Lower lobe of right lung (tissue), 2 donors: ENCODE data around the gene DYNC1I1. TPM values are rescaled to one million over a fixed set of nuclear protein-coding genes. Genes with fewer than 3 reads are reported as not detected.

Source experiments
- ATAC-seq, 2 donors: fragments of 200-7000 bp; cut with Tn5 transposase; one replicate each; pipeline ENCODE4 v1.9.1; 2020 to 2022; ENCODE audit warnings: mild to moderate bottlenecking in 2 of 2, moderate library complexity in 2 of 2
- DNase-seq: peaks from one replicate; pipeline ENCODE4 v3.0.0-alpha.2; 2020
- H3K27ac ChIP-seq: fragments of 200-600 bp; one replicate; pipeline ENCODE4 v1.8.0; 2022
- H3K27me3 ChIP-seq: fragments of 200-600 bp; one replicate; pipeline ENCODE4 v1.8.0; 2022; ENCODE audit warnings: low read depth
- H3K36me3 ChIP-seq: fragments of 200-600 bp; one replicate; pipeline ENCODE4 v1.8.0; 2022; ENCODE audit warnings: mild to moderate bottlenecking
- H3K4me1 ChIP-seq: fragments of 200-600 bp; one replicate; pipeline ENCODE4 v1.8.0; 2022
- H3K4me3 ChIP-seq: fragments of 200-600 bp; one replicate; pipeline ENCODE4 v1.8.0; 2022; ENCODE audit warnings: mild to moderate bottlenecking
- H3K9me3 ChIP-seq: fragments of 200-600 bp; one replicate; pipeline ENCODE4 v1.8.0; 2022
- CTCF ChIP-seq: fragments of 200-600 bp; IDR thresholded peaks from one replicate; pipeline ENCODE4 v1.8.0; 2022; ENCODE audit warnings: antibody characterized with exemption, mild to moderate bottlenecking
- intact Hi-C: fragments of 100-400 bp; cut with DNase I; formaldehyde crosslinking; loops from one replicate; pipeline ENCODE4 v1.11.0; 2022
- total RNA-seq: library from RNA; stranded (reverse); fragmentation: NEBNext Ultra II Directional; extraction: Animal tissue kit (Norgen Biotek cat#: 25700); gene quantifications from one replicate; pipeline ENCODE4 v1.2.1, GENCODE V29; 2021
- donor health status: DM: no; HTN: yes; CAD: no; lungs with severe emphysema.

Gene DYNC1I1
- total RNA-seq, 1 donor from 2014 or later, result 1.3 TPM

GRCh38 chr7:95905167-95905566 lies 132.8 kb downstream of the DYNC1I1 start:
- DNase-seq (no peak), ATAC-seq (no peak)
- H3K27me3 ChIP-seq, result peaks cover 3% of the 10 kb centered on the region
- H3K9me3 ChIP-seq, result no peaks in the 10 kb centered on the region
- H3K4me1 ChIP-seq, result no peaks in the 10 kb centered on the region
- intact Hi-C loops, result no loop called here
- H3K27ac ChIP-seq, result no peak overlapping the region
- no peak overlapping the region for H3K4me3 ChIP-seq
- H3K36me3 ChIP-seq, result no peaks in the 10 kb centered on the region
- TF ChIP-seq CTCF, result no peak

DNA sequence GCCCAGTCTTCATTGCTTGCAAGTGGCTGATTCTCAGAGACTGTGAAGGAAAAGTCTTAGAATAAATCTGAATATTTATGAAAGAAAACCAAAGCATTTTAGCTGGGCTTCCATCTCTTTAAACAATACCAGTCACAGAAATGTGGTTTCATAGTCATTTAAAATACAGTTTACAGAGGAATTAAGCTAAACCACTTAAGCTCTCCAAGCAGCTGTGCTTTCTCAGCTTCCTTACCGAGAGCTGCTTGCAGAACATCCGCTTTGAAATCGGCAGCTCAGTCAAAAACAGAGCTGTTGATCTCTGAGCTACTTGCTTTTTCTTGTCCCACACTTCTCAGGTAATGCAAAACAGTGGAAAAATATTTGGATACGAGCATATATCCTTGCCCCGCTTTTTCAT lies 134.5 kb downstream of the DYNC1I1 start:
- TF ChIP-seq CTCF, result no peak
- no peaks in the 10 kb centered on the region for H3K9me3 ChIP-seq
- ATAC-seq, result no peak
- no peak overlapping the region for H3K27ac ChIP-seq
- DNase-seq, result no peak
- peaks cover 3% of the 10 kb centered on the region for H3K27me3 ChIP-seq
- H3K4me3 ChIP-seq, result no peak overlapping the region
- intact Hi-C loops, result no loop called here
- H3K4me1 ChIP-seq, result no peaks in the 10 kb centered on the region
- H3K36me3 ChIP-seq, result no peaks in the 10 kb centered on the region

DNA sequence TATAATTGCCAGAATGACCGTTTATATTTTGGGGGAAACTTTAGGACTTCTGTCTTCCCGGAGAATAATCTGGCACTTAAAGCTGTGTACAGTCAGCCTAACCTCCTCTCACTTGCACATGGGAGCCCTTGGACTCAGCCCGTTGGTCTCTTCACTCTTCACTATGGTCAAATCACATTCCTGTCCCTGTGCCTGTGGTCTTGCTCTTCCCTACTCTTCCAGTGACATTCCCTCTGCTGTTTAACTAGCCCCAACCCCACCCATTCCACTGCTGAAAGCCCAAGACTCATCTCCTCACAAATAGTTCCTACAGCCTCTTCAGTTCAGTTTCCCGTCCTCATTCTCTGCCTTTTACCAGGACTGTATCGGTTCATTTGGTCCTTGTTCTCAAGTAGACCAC lies 135.0 kb downstream of the DYNC1I1 start:
- no peak overlapping the region for H3K4me3 ChIP-seq
- intact Hi-C loops, result no loop called here
- H3K27ac ChIP-seq, result no peak overlapping the region
- H3K27me3 ChIP-seq, result peaks cover 3% of the 10 kb centered on the region
- no peak for TF ChIP-seq CTCF
- no peak for ATAC-seq
- H3K36me3 ChIP-seq, result no peaks in the 10 kb centered on the region
- H3K9me3 ChIP-seq, result no peaks in the 10 kb centered on the region
- H3K4me1 ChIP-seq, result no peaks in the 10 kb centered on the region
- DNase-seq, result no peak

- Histone ChIP-seq H3K27me3 (peaks cover 3% of the 10 kb centered on the region), H3K4me1 (no peaks in the 10 kb centered on the region)
- DNase-seq, result no peak
Measured at GRCh38 chr7:95908499-95908898, 136.1 kb downstream of the DYNC1I1 start.

GRCh38 chr7:95910341-95910740 lies 138.0 kb downstream of the DYNC1I1 start:
- DNase-seq (no peak), ATAC-seq (no peak)
- H3K27me3 ChIP-seq, result peaks cover 3% of the 10 kb centered on the region
- no peaks in the 10 kb centered on the region for H3K36me3 ChIP-seq
- intact Hi-C loops, result no loop called here
- H3K9me3 ChIP-seq, result no peaks in the 10 kb centered on the region
- TF ChIP-seq CTCF, result no peak
- H3K4me3 ChIP-seq, result no peak overlapping the region
- H3K27ac ChIP-seq, result no peak overlapping the region
- no peaks in the 10 kb centered on the region for H3K4me1 ChIP-seq

More at GRCh38 chr7:95908499-95908898, 136.1 kb downstream of the DYNC1I1 start:
- Histone ChIP-seq H3K9me3 (no peaks in the 10 kb centered on the region), H3K4me3 (no peak overlapping the region), H3K36me3 (no peaks in the 10 kb centered on the region), H3K27ac (no peak overlapping the region)
- TF ChIP-seq CTCF, result no peak
- intact Hi-C loops, result no loop called here
- ATAC-seq, result no peak

DNA sequence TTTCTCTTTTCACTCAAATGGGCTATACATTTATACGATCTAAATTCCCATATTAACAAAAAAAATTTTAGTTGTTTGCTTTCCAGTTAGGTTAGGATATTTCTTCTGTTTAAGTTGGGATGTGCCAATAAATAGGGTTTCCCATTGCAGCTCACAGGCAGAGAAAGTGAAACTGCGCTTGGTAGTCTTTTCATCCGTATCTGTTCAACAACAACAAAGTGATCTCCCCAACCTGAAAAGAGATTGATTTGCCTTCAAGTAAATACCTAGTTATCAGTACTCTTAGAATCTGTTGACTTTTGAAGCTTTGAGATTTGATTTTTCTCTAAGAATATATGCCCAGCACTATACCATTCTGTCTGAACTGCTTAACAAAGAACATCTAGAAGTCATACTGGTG lies 143.4 kb downstream of the DYNC1I1 start:
- DNase-seq (no peak), ATAC-seq (no peak)
- TF ChIP-seq CTCF, result no peak
- H3K27ac ChIP-seq, result no peak overlapping the region
- H3K9me3 ChIP-seq, result no peaks in the 10 kb centered on the region
- intact Hi-C loops, result no loop called here
- no peaks in the 10 kb centered on the region for H3K27me3 ChIP-seq
- H3K36me3 ChIP-seq, result no peaks in the 10 kb centered on the region
- H3K4me3 ChIP-seq, result no peak overlapping the region
- H3K4me1 ChIP-seq, result no peaks in the 10 kb centered on the region
